Muscle of back (tissue), 11 donors: ENCODE data around the gene PTPN7. TPM values are rescaled to one million over a fixed set of nuclear protein-coding genes. Genes with fewer than 3 reads are reported as not detected.
"Not testable (repeated sequence)": the region's sequence is repeated elsewhere in the genome, so short reads cannot be mapped to it uniquely, and the experiment has no call there.

ENCODE experiments used
- DNase-seq, 3 donors: peaks; one replicate each; pipeline versions ENCODE4 v3.0.0 to v3.0.0-alpha.2; 2013
- polyA plus RNA-seq, 10 donors: library from polyadenylated mRNA; unstranded; fragments of 120-200 nt; gene quantifications; one replicate each; pipeline ENCODE4 v1.2.1, GENCODE V29; 2013; ENCODE audit not compliant: insufficient read length in 10 of 10

Gene PTPN7
- polyA plus RNA-seq, 10 donors = 0.46 to 3.8 (median 0.78) TPM

DNA sequence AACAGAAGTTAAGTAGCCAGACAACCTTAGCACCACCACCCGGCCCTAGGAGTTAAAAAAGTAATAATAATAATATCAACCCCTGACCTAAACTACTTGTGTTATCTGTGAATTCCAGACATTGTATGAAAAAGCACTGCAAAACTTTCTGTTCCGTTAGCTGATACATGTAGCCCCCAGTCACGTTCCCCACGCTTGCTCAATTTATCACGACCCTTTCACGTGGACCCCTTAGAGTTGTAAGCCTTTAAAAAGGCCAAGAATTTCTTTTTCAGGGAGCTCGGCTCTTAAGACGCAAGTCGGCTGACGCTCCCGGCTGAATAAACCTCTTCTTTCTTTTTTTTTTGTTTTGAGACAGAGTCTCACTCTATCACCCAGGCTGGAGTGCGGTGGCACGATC is 6.7 kb upstream of the PTPN7 start:
- DNase-seq = not testable (repeated sequence)

DNA sequence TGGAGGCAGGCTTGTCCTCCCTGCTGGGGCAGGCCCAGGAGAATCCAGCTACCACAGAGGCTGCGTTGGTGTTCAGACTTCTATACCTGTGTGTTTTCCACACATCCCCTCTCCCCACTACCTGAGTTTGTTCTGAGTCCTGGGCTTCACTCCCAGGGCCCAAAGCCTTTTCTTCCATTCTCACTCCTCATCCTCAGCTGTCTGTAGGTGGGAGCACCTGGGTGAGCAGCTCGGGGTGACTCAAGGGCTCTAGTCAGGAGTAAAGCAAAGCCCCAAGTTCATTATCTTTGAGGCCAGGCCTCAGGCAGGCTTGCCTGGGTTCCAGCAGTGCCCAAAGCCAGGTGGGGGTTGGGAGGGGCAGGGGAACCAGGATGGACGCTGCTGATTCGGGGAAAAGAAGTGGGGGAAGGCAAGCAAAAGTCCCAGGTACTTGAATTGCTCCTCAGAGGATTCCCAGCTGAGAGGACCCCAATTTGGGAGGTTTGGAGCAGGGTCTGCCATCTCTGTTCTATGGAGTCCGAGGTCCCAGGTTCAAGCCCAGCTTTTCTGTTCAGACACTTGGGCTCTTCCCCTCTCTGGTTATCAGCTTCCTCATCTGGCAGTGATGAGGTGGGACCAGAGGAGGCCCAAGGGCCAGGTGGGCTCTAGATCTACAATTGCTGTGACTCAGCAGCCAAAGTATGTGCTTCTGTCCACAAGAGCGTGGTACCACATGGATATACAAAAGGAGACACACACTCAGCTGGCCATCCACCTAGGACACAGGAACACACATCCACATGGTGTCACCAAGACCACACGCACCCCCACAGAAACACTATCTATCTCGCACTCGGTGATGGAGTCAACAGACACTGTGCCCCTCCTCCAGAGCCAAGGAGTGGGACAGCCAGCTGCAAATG is 5.8 kb upstream of the PTPN7 start:
- DNase-seq = no peak

DNA sequence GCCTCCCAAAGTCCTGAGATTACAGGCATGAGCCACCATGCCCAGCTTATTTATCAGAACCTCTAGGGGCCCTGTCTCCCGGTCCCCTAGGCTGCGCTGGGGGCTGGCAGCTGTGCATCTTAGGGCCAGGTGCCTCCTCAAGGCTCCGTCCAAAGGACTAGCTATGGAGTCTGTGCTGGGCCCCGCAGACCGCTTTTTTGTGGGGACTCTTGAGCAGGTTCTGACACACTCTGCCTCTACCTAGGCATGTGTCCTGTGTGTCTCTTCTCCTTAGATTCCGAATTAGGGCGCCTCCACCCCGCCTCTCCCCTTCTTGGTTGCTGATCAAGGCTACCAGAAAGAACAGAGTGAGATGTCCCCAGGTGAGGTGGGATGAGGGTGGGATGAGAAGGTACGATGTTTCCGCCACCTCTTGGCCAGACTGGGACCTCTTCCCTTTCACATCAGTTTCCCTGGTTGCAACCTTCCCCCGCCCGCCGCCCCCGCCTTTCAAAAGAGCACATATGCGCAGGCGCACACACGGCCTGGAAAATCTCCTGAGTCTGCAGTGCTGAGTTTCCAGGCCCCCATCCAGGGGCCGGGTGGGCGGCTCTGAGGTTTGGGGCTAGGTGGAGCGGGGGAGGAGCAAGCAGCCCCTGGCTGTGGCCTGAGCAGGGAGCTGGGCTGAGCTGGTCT is 5.0 kb upstream of the PTPN7 start:
- DNase-seq = peak; percentile 28 to 87 (median 83)

DNA sequence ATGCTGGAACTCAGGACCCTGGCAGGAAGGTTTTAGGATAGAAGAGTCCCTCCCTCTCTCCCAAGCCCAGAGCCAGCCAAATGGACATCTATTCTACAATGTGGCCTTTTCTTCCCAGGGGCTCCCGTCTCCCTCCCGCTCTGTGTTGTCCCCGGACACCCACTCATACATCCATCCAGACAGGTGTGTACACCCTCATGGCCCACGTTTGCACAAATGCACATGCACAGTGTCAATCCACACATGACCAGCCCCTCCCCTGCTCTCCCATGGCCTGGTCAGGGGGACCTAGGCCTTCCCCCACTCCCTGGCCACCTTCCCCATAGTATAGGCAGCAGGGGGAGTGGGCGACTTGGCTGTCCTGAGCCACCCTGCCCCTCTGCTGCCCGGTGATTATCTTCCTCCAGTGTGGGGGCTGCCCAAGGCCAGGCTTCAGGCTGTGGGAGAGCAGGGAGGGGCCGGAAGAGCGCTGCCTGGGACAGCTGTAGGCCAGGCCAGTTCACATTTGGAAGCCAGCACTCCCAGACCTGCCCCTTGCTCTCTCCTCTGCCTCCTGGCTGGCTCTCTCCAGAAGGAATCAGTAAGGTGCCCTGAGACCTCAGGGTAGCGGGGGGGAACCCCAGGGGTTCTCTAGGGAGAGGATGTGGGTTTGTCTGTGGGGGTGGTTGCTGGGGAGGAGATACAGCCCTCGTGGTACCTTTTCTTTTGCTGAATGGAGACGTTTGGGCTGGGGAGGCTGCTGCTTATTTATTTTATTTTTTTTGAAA is 4.1 kb upstream of the PTPN7 start:
- no peak for DNase-seq

DNA sequence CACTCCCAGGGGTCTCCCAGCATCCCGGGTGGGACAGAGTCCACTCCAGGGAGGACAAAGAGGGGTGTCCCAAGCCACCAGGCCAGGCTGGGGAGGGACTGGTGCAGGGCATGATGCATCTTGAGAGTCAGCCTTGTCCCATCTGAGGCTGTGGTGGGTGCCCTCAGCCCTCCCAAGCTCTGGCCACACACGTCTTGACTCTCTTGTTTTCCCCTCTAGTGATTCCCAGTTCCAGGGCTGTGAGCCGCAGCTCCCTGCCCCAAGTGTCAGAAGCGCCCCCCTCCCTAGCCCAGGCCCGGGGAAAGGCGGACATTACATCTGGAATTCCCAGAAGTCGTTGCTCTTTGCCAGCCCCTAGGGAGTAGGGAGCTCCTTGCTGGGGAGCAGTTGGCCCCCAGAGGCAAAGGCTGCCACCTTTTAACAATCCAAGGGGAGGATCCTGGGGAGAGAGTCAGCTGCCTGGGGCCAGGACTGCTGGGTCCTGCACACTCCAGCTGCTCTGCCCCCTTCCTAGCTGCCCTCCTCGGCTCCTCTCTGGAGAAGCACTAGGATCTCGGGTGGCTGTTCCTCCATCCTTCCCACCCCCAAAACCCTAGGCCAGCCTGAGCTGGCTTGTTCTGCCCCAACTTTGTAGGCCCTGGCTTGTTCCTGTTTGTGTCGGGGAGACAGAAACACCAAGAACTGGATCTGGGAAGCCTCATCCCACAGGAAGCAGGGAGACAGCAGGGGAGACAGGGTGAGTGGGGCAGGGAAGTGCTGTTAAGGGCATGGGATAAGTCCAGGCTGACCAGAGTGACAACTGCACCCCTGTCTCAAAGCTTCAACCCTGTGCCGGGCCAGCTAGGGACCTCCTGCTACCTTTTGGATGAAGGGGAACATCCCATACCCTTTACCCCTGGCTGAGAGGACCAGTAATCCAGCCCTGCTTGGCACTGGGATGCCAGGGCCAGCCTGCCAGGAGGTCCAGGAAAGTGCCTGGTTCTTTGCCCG is 3.2 kb upstream of the PTPN7 start:
- no peak for DNase-seq

DNA sequence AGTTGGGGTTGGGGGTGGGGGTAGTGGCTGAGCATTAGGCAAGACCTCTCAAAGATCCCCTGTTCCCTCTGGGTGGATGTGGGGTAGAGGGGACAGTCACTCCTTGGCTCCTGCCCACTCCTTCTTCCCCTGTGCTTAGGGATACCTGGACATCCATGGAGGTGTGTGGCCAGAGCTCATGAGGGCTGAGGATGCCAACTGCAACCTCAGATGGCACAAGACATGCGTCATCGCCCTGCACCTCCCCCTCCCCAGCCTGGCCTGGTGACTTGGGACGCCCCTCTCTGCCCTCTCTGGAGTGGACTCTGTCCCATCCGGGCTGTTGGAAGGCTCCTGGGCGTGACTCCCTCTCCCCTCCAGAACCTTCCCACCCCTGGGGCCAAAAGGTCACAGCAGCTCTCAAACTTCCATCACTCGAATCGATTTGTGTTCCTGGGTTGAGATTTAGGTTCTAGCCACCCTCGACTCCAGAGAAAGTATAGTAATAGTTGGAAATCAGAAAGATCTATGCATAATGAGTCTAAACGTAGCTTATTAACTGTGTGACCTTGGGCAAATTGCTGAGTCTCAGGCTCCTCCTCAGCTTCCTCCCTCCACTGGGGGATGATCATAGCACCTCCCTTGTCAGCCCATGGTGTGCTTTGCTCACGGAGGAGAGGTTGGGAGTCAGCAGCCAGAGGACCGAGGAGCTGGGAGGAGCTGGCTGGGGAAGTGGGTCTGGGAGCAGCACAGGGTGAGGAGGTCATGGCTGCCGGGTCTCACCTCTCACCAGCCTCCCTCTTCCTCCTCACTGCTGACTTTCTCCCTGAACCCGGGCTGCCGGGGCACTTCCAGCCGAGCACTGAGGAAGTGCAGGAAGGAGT is 2.2 kb upstream of the PTPN7 start:
- DNase-seq = no peak

DNA sequence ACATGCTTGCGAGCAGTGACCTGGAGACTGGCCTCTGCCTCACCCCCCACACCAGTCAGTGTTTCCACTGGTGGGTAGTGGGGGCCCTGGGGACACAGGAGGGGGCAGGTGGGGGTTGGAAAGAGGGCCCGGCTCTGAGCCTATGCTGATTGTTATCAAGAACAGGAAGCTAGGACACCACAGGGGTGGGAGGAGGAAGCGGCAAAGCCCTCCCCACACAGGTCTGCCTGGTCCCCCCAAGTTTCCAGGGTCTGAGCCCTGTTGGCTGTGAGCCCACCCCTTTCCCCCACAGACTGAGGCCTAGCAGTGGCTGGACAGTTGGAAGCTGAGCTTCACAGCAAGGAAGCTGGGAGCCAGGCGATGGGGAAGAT is 1.6 kb upstream of the PTPN7 start:
- DNase-seq = no peak

DNA sequence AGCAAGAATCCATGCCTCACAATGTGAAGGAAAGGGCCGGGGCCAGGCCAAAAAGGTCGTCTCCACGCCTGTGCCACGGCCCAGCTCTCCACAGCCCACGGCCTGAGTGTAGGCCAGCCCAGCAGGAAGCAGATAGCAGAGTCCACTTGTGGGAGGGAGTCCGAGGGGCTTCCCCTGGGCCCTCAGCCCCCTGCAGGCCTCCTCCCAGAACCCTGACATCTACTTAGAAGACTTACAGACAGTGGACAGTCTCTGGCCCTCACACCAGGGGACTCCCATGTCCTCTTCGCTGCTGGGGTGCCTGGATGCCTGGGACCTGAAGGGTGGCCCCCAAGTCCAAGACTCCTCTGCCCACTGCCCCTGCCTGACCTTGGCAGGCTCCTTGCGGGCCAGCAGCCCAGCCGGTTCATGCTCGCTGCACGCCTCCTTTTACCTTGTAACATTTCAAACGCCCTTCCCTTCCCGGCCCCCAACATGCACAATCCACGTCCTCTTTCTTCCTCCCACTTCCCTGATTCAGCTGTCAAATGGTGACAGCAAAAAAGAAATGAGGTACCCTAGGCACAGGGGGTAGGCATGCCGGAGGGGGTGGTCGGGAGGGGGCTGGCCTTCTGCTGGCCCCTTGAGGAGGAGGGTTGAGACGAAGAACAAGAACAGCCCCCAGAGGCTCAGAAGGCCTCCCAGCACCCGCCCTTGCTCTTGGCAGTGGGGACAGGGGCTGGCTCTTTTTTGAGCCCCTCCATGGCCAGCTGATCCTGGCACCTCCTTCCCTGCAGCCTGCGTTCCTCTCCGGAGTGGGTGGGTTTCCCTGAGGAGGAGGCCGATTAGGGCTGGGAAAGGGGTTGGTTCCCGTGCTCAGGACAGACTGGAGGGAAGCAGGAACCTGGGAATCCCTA is 997 bp upstream of the PTPN7 start:
- DNase-seq = no peak

DNA sequence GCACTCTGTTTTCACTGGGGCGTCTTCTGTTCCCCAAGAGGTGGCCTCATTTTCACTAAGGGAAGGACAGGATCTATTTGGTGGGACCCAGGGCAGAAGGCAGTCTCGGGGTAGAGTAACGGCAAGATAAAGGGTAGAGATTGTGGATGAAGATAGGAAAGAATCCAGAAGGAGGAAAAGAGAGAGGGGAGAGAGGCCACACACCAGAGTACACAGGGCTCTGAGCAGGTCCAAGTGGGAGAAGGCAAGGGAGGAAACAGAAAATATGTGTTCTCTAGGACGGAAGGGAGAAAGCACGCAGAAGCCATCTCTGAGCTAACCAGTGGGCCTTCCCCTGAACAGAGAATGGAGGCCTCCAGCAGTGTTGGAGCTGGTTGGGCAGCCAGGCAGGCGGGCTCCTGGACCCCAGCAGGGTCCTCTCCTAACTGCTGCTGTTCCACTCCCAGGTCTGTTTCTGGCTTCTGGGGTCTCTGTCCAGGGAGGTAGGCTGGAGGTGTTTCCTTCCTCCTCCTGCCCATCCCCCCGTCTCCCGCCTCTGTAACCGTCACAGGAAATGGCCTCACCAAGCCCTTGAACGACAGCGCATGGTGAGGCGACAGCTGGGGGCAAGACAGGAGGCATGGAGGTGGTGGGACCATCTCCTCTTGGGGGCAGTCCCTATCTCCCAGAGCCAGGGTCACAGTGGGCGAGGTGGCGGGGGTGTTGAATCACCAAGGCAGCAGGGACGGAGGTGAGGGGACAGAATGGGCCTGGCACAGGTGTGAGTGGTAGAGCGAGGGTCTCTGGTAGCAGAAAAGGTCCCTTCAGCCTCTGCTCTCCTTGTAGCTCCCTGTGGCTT is 649 bp downstream of the PTPN7 start:
- DNase-seq = no peak

DNA sequence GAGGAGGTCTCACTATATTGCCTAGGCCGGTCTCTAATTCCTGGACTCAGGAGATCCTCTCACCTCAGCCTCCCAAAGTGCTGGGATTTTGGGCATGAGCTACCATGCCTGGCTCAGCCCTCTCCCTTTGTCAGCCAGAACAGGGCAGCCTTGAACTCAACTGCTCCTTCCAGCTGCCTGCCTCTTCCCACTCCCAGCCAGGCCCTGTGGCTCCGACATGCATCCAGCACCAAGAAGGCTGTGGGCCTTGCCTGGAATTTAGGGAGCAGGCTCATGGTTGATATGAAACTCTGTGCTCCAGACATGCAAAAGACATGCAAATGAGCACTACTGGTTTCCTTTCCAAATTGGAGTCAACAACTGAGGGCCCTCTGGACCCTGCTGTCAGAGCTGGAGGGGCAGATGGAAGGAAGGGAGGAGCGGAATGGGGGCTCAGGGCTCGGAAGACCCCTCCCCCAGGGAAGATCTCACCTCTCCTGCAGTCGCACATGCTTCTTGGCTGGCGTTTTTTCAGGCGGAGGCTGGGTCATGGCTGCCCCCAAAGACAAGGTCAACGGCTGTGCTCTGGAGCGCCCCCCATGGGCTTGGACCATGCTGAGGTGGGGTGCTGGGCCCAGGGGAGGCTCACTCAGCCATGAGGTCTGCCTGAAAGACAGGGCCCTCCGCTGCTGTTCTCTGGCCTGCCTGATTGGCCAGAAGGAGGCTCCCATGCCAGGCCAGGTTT is 1.4 kb downstream of the PTPN7 start:
- no peak for DNase-seq

DNA sequence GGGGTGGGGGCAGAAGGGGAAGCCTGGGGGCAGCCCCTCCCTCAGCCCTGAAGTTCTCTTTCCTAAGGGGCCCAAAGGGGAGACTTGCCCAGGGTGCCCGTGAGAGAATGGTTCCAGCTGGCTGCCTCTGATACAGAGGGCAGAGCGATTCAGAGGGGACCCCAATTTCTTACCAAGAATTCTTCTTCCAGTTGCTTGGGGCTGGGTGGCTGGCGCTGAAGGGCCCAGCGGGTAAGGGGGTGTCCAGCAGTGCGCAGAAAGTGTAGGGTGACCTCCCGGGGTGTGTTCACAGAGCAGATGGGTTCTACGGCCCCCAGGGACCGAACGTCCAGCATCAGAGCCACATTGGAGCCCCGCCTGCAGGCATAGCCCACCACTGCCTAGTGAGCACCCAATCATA is 2.5 kb downstream of the PTPN7 start:
- no peak for DNase-seq

DNA sequence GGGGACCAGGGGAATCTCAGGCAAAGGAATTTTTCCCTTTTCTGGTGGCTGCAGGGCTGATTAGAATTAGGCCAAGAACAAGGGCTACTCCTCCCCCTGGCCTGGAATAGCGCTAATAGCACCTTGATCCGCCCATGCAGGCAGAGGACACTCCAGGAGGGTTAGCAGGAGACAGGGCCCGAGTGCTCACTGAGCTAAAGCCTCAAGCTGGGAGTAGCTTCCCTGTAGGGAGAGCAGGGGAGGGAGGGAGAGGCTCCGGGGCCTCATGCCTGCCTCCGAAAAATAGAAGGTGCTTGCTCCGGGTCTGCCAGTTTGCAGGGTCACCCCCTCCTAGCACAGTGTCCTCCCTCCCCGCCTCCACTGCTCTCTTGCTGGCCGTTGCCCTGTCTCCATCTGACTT is 3.8 kb downstream of the PTPN7 start:
- no peak for DNase-seq

DNA sequence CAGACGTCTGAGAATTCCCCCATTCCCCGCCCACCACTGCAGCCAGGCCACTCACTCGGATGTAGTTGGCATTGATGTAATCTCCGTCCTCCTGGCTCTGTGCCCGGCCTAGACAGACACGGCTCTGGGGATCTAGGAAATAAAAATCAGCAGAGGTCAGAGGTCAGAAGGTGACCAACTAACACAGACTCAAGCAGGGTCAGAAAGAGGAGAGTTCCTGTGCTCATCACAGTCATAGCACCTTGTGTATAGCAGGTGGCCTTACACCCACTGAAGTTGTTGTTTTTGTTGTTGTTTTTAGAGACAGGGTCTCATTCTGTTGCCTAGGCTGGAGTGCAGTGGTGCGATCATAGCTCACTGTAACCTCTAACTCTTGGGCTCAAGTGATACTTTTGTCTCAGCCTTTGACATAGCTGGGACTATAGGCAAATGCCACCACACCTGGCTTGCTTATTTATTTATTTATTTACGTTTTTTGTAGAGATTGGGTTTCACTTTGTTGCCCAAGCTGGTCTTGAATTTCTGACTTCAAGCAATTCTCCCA is 4.9 kb downstream of the PTPN7 start:
- DNase-seq = no peak

DNA sequence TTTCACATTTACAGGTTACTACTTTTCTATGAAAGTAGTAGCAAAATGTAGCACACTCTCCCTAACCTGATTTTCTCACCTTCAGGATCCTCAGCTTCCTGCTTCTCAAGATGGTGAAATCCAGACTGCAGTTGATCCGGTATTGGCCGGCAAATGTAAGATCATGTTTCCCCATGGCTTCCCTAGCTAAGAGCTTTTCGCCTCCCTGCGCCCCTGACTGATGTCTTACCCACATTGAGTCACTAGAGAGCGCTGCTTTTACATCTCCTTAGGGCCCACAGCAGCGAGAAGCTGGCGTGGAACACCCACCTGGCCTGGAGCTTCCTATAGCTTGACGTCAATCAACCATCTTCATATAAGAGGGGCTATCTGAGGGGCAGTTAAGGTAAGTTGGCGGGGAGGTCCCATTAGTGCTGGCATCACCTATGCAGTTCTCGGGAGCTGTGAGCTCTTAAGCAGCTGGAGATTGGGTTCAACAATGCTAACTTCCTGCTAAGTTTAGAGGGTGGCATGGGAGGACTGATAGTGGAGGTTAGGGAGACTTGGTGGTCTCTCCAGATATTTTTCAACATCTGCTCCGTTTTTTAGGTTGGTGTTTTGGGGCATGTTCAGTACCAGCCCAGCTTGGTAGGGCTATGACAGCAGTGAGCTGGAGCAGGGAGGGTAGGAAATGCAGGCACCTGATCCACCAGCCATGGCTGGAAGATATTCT is 5.5 kb downstream of the PTPN7 start:
- DNase-seq = peak in 2 of 3 donors; percentile 52 to 75

DNA sequence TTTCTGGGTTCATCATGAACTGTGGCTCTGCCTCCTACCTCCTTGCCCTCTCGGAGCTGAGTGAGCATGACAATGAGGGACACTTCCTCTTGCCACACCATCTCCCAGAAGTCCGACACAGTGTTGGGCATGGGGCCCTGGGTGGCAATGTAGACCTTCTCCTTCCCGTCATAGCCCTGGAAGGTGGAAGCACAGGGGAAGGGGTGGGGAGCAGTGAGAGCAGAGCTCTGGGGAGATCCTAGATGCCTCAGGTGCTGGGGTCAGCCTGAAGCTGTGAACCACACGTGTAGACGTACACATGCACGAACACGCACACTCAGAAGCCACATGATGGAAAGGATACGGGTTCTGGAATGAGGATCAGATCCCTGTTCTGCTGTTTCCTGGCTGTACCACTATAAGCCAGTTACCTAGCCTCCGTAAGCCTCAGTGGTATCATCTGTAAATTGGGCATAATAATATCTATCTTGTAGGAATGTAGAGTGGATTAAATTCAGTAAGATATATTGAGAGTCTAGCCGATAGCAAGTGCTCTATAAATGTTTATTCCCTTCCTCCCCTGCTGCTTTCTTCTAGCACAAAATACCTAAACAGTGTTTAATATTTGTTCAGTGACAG is 6.1 kb downstream of the PTPN7 start:
- no peak for DNase-seq

DNA sequence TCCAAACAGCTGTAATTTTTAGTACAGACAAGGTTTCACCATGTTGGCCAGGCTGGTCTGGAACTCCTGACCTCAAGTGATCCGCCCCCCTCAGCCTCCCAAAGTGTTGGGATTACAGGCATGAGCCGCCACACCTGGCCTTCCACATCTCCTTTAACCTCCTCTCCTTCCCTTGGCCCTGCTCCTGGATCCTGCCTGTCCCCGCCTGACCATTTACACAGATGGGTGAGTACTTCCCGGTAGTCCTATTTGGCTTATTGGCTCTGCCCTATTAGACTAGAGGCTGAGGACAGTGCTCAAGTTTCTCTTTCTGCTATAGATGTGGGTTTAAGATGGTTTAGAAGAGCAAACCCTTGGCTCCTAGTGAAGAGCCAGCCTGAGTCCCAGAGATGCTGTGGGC is 7.1 kb downstream of the PTPN7 start:
- DNase-seq = no peak
